Spinal cord (tissue), 10 donors: Measurements from ENCODE around the gene TESMIN. TPM values are rescaled to one million over a fixed set of nuclear protein-coding genes. Genes with fewer than 3 reads are reported as not detected.
A peak's percentile ranks its signal among the peaks of the same experiment; 100 is the strongest.

Source experiments
- DNase-seq, 6 donors: peaks; one replicate each; pipeline versions ENCODE4 v3.0.0 to v3.0.0-alpha.2; 2013 to 2015; ENCODE audit warnings: low spot score in 6 of 6, low read depth in 4 of 6
- H3K27ac ChIP-seq: one replicate; pipeline ENCODE4 v1.5.1; 2013; ENCODE audit warnings: low read depth, low read length, control low read depth
- H3K27me3 ChIP-seq: one replicate; pipeline ENCODE4 v1.6.1; 2013; ENCODE audit warnings: low read length; ENCODE audit not compliant: control insufficient read depth, insufficient read depth
- H3K36me3 ChIP-seq: one replicate; pipeline ENCODE4 v1.6.1; 2013; ENCODE audit warnings: low read length; ENCODE audit not compliant: control insufficient read depth, insufficient read depth
- H3K4me1 ChIP-seq: one replicate; pipeline ENCODE4 v1.6.1; 2013; ENCODE audit warnings: low read length; ENCODE audit not compliant: control insufficient read depth, insufficient read depth
- H3K4me3 ChIP-seq: one replicate; pipeline ENCODE4 v1.5.1; 2013; ENCODE audit warnings: low read depth, low read length, control low read depth
- H3K9me3 ChIP-seq: one replicate; pipeline ENCODE4 v1.6.1; 2013; ENCODE audit warnings: low read length; ENCODE audit not compliant: control insufficient read depth, insufficient read depth
- WGBS: methylation state at CpG from one replicate; pipeline ENCODE4 v1.1.5; 2013; ENCODE audit warnings: missing lambda C conversion rate; ENCODE audit not compliant: insufficient coverage; 5-methylcytosine and 5-hydroxymethylcytosine counted together
- polyA plus RNA-seq, 2 donors: library from polyadenylated mRNA; unstranded; fragments of 120-200 nt; gene quantifications; one replicate each; pipeline ENCODE4 v1.2.1, GENCODE V29; 2013; ENCODE audit not compliant: insufficient read length in 2 of 2
- total RNA-seq, 2 donors: library from RNA; depleted of rRNA in 1 of 2; stranded (reverse); fragments of 120-200 nt in 1 of 2; fragments of >200 nt in 1 of 2; gene quantifications; one replicate each; pipeline versions ENCODE4 v1.2.3 to v1.2.4, GENCODE V29; 2013 to 2014
- donor health status: healthy.

The TESMIN gene
- total and polyA plus RNA-seq, 4 donors: 1.5 to 8.8 (median 5.5) TPM

- Histone ChIP-seq H3K9me3 (peaks cover 5% of the 10 kb centered on the region), H3K4me1 (peaks cover 19% of the 10 kb centered on the region), H3K27me3 (no peaks in the 10 kb centered on the region), H3K27ac (peak overlapping the region; percentile 76), H3K4me3 (no peak overlapping the region), H3K36me3 (no peaks in the 10 kb centered on the region)
- peak; percentile 52 to 96 (median 79) for DNase-seq
- WGBS: 20% methylated on average over 19 of the region's 22 CpGs
Measured at GRCh38 chr11:68659158-68659921, 92.0 kb downstream of the TESMIN start.

- H3K9me3 ChIP-seq: peaks cover 5% of the 10 kb centered on the region
- WGBS: 57% methylated on average over 12 of the region's 13 CpGs
- H3K27ac ChIP-seq: peak overlapping the region; percentile 4
- peaks cover 19% of the 10 kb centered on the region for H3K4me1 ChIP-seq
- H3K27me3 ChIP-seq: no peaks in the 10 kb centered on the region
- H3K36me3 ChIP-seq: no peaks in the 10 kb centered on the region
- peak in 1 of 6 donors; percentile 29 for DNase-seq
- no peak overlapping the region for H3K4me3 ChIP-seq
Measured at GRCh38 chr11:68658661-68659060, 92.7 kb downstream of the TESMIN start.

- H3K4me1 ChIP-seq: peaks cover 19% of the 10 kb centered on the region
- no peaks in the 10 kb centered on the region for H3K36me3 ChIP-seq
- H3K27ac ChIP-seq: no peak overlapping the region
- WGBS: 100% methylated on average over 3 of the region's 8 CpGs
- DNase-seq: no peak
- no peaks in the 10 kb centered on the region for H3K27me3 ChIP-seq
- no peak overlapping the region for H3K4me3 ChIP-seq
- peaks cover 5% of the 10 kb centered on the region for H3K9me3 ChIP-seq
Measured at GRCh38 chr11:68658097-68658496, 93.2 kb downstream of the TESMIN start.

Other genes with a start within 250 kb of the TESMIN start
- 1 to 10 TPM; 1.2 to 3.7 TPM for gene GAL, start 67.0 kb downstream of the TESMIN start, total RNA-seq
- 1 to 10 TPM; 8.0 to 9.1 TPM for gene GAL, start 67.0 kb downstream of the TESMIN start, polyA plus RNA-seq
- gene CPT1A, start 90.4 kb upstream of the TESMIN start, total RNA-seq: 10 to 100 TPM; 32.5 to 32.7 TPM
- gene CPT1A, start 90.4 kb upstream of the TESMIN start, polyA plus RNA-seq: 10 to 100 TPM; 22.9 to 28.0 TPM
- 10 to 100 TPM; 53.5 to 94.9 TPM for gene MRPL21, start 152.3 kb upstream of the TESMIN start, total RNA-seq
- gene MRPL21, start 152.3 kb upstream of the TESMIN start, polyA plus RNA-seq: 10 to 100 TPM; 66.7 to 94.1 TPM
- gene IGHMBP2, start 152.4 kb upstream of the TESMIN start, total RNA-seq: 10 to 100 TPM; 11.4 to 12.7 TPM
- 10 to 100 TPM; 19.4 to 28.1 TPM for gene IGHMBP2, start 152.4 kb upstream of the TESMIN start, polyA plus RNA-seq
- gene MRGPRD, start 229.5 kb upstream of the TESMIN start, total RNA-seq: under 1 TPM in 1 of 2 donors, not detected in 1; 0.89 TPM
- gene MRGPRD, start 229.5 kb upstream of the TESMIN start, polyA plus RNA-seq: not detected